Placental pericyte (primary cell): ENCODE measurements around the gene ANP32A. TPM values are rescaled to one million over a fixed set of nuclear protein-coding genes. Genes with fewer than 3 reads are reported as not detected.

Source experiments
- small RNA-seq: library from RNA; depleted of rRNA; stranded (forward); fragments of <200 nt; gene quantifications from one replicate; pipeline ENCODE3, GENCODE V24; 2012; ENCODE audit warnings: low replicate concordance
- total RNA-seq: library from RNA; depleted of rRNA; stranded (reverse); fragments of >200 nt; gene quantifications from 2 replicates; pipeline ENCODE4 v1.2.3, GENCODE V29; 2012

ANP32A gene
- total RNA-seq = 19.0 and 38.8 TPM in 2 replicates

DNA sequence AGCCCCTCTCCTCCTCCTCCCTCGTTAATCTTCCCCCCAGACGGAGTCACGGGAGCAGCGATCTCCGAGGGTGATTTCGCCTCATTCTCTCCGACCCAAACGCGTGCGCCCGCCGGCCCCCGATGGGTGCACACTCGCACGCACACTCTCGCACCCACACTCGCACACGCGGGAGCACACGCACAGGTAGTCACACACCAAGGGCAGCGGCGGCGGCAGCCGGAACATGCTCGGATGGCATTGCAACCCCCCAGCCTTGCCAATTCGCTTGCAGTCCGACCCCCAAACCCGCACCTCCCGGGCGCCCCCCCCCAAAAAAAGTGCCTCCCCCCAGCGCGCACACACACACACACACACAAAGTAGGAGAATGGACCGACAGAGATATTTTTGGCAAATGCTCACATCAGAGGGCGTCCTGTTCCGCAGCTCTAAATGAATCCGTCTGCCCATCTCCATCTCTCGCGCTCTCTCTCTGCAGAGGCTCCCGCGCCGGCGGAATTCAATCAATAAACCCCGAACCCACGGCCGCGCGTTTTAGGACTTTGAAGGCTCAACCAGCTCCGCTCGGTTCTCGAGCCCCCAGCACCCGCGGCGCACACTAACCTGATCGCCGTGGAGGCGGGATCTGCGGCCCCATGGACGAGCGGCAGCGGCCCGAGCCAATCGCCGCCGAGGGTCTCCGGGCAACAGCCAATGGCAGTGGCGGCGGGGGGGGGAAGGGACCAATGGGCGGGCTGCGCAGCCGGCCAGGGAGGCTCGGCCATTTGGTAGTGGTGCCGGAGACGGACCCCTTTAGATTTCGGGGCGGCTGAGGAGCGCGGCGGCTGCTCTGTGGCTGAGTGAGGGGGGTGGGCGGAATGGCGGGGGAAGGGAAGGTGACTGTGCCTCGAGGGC is at the start of gene ANP32A:
TSS of gene ANP32A (minus strand) at position 601 of the 895 bp plus-strand sequence. CDS start at position 457, 144 bp downstream.

Small RNA genes lying within 50 kb of the gene (small RNA-seq; reads per million reads assigned to genes)
- gene MIR4312 = not detected

Other genes starting within 250 kb of the ANP32A start
- 10.7 and 26.9 TPM in 2 replicates for gene CORO2B, start 241.9 kb downstream of the ANP32A start, total RNA-seq
- gene SPESP1, start 109.6 kb upstream of the ANP32A start, total RNA-seq = 2.4 and 4.0 TPM in 2 replicates
- 0.14 and 0.22 TPM in 2 replicates for gene NOX5, start 193.8 kb upstream of the ANP32A start, total RNA-seq